HepG2 (cell line): Measurements from ENCODE around the gene RIPK3. TPM values are rescaled to one million over a fixed set of nuclear protein-coding genes. Genes with fewer than 3 reads are reported as not detected.

ENCODE experiments used
- ATAC-seq: fragments of 200-7000 bp; cut with Tn5 transposase; 3 replicates; pipeline ENCODE4 v1.9.1; 2020; ENCODE audit warnings: mild to moderate bottlenecking, moderate library complexity
- BruUV-seq: library from RNA; stranded (reverse); fragments of 400-500 nt; replicated peaks from 2 replicates; lab custom pipeline; 2021; lab: Mats Ljungman, UMichigan
- CTCF ChIA-PET: fragments of 300-600 bp; formaldehyde crosslinking; extraction: SDS; loops from one replicate; lab custom pipeline; 2021; ENCODE audit warnings: low total read pairs, inconsistent platforms, low intra/inter-chr PET ratio; lab: Yijun Ruan, JAX
- POLR2A ChIA-PET: fragments of 350-600 bp; sonication (Branson Sonifier 250); formaldehyde crosslinking; loops from one replicate; lab custom pipeline; 2020; ENCODE audit warnings: antibody characterized with exemption, inconsistent platforms; lab: Yijun Ruan, JAX
- DNase-seq: peaks from one replicate; pipeline ENCODE4 v3.0.0-alpha.2; 2015; ENCODE audit warnings: low spot score
- FAIRE-seq: peaks from 3 replicates; lab custom pipeline; 2011; peaks lifted over from hg19 to GRCh38; lab: Jason Lieb, UNC
- H2AFZ ChIP-seq: one replicate; pipeline ENCODE4 v1.6.1; 2011; ENCODE audit warnings: low read length, inconsistent platforms
- H3K27ac ChIP-seq: fragments of 300-600 bp; 3 replicates; pipeline ENCODE4 v1.8.0; 2011; ENCODE audit warnings: mixed run types, mild to moderate bottlenecking, mixed read lengths, low read length, inconsistent platforms; ENCODE audit not compliant: insufficient read depth; ENCODE audit errors: extremely low read length
- H3K27me3 ChIP-seq, 2 experiments: fragments of 200-600 bp in 1 of 2; 2 replicates in 1 of 2; 3 replicates in 1 of 2; pipeline versions ENCODE4 v1.6.0 to v1.8.0; 2011; ENCODE audit warnings: low read length in 2 of 2, mild to moderate bottlenecking in 2 of 2, moderate library complexity in 2 of 2, inconsistent platforms in 1 of 2; ENCODE audit not compliant: insufficient read depth in 2 of 2, control insufficient read depth in 1 of 2
- H3K36me3 ChIP-seq, 2 experiments: fragments of 200-600 bp in 1 of 2; replicated peaks in 1 of 2; 2 replicates in 1 of 2; 3 replicates in 1 of 2; pipeline versions ENCODE4 v1.5.1 to v1.8.0; 2011; ENCODE audit warnings: low read length in 2 of 2, inconsistent platforms in 1 of 2; ENCODE audit not compliant: insufficient read depth in 2 of 2, control insufficient read depth in 1 of 2
- H3K4me1 ChIP-seq: 2 replicates; pipeline ENCODE4 v1.5.1; 2012; ENCODE audit warnings: low read length, inconsistent platforms; ENCODE audit not compliant: insufficient read depth
- H3K4me2 ChIP-seq: 2 replicates; pipeline ENCODE4 v1.6.0; 2011; ENCODE audit warnings: low read depth, low read length, inconsistent platforms
- H3K4me3 ChIP-seq, 3 experiments: fragments of 200-600 bp in 1 of 3; sonication (generic), shearing (Covaris generic) in 1 of 3; replicated peaks in 1 of 3; 2 replicates each; pipeline ENCODE4 v1.5.1; 2011 to 2016; ENCODE audit warnings: low read length in 3 of 3, inconsistent platforms in 2 of 3, low read depth in 2 of 3, mild to moderate bottlenecking in 2 of 3, control low read depth in 1 of 3, mixed read lengths in 1 of 3; ENCODE audit not compliant: insufficient read depth in 1 of 3
- H3K79me2 ChIP-seq: one replicate; pipeline ENCODE4 v1.6.1; 2011; ENCODE audit warnings: low read length, inconsistent platforms; ENCODE audit not compliant: insufficient read depth
- H3K9ac ChIP-seq: 2 replicates; pipeline ENCODE4 v1.6.0; 2011; ENCODE audit warnings: mild to moderate bottlenecking, low read depth, low read length, inconsistent platforms; ENCODE audit not compliant: insufficient read depth
- H3K9me3 ChIP-seq: 2 replicates; pipeline ENCODE4 v1.5.1; 2012; ENCODE audit warnings: mild to moderate bottlenecking, low read length
- H4K20me1 ChIP-seq: 2 replicates; pipeline ENCODE4 v1.6.0; 2011; ENCODE audit warnings: inconsistent platforms, mild to moderate bottlenecking, low read length, moderate library complexity; ENCODE audit not compliant: insufficient read depth
- ATAD3A ChIP-seq: sonication (generic); formaldehyde crosslinking; IDR thresholded peaks from 2 replicates; pipeline ENCODE4 v1.4.0; 2020; ENCODE audit warnings: missing genetic modification reagents
- HIC2 ChIP-seq: sonication (generic); formaldehyde crosslinking; IDR thresholded peaks from 2 replicates; pipeline ENCODE4 v1.9.0; 2022; ENCODE audit warnings: low read depth, missing genetic modification reagents
- MATR3 ChIP-seq: sonication (generic); formaldehyde crosslinking; IDR thresholded peaks from 2 replicates; pipeline ENCODE4 v1.4.0; 2020; ENCODE audit warnings: missing genetic modification reagents
- RBM22 ChIP-seq: fragments of 200-400 bp; formaldehyde crosslinking; optimal IDR thresholded peaks from 2 replicates; pipeline ENCODE3; 2017; ENCODE audit warnings: mild to moderate bottlenecking, low read length, moderate library complexity
- WGBS: methylation state at CpG from one replicate; pipeline ENCODE4 v1.1.6; 2017; ENCODE audit warnings: low lambda C conversion rate; 5-methylcytosine and 5-hydroxymethylcytosine counted together
- in situ Hi-C: cut with HindIII; loops from 2 replicates; pipeline ENCODE4 v1.10.0; 2017; ENCODE audit warnings: low pct_unique_long_range_greater_than_20kb; ENCODE audit not compliant: extremely low pct_ligation_motif_present
- intact Hi-C: fragments of 100-400 bp; cut with micrococcal nuclease; formaldehyde crosslinking; loops from one replicate; pipeline ENCODE4 v1.10.0; 2022; ENCODE audit not compliant: unreplicated experiment
- polyA plus RNA-seq, 8 experiments: library from polyadenylated mRNA; depleted of rRNA in 3 of 8; stranded (reverse) in 7 of 8; unstranded in 1 of 8; fragments of >200 nt; fragmentation: Illumina TruSeq in 4 of 8; extraction: Trizol in 4 of 8; gene quantifications; 2 replicates each; pipeline versions ENCODE4 v1.2.1 to v1.2.3, GENCODE V29; 2011 to 2016; ENCODE audit warnings: low read depth in 4 of 8, missing spikeins in 1 of 8, mixed read lengths in 1 of 8; ENCODE audit not compliant: insufficient read depth in 1 of 8
- total RNA-seq, 5 experiments: library from RNA; depleted of rRNA; stranded (reverse); fragments of >200 nt; fragmentation: Illumina TruSeq; extraction: Trizol; gene quantifications; 2 replicates each; pipeline ENCODE4 v1.2.3, GENCODE V29; 2016; ENCODE audit warnings: low read depth in 1 of 5
- TF ChIP-seq, protein P1 (sequence below): sonication (generic); formaldehyde crosslinking; IDR thresholded peaks from 2 replicates; pipeline ENCODE4 v1.5.0; 2020; ENCODE audit warnings: missing genetic modification reagents
- TF ChIP-seq, protein P2 (sequence below): sonication (generic); formaldehyde crosslinking; IDR thresholded peaks from 2 replicates; pipeline ENCODE4 v1.8.1; 2023; ENCODE audit warnings: missing genetic modification reagents, mild to moderate bottlenecking, borderline replicate concordance

The RIPK3 gene
- total and polyA plus RNA-seq, 2 of the 13 experiments (the other 11 are each of a cell fraction or from before 2014, with no cell fraction given), result not detected

- no peak for TF ChIP-seq ATAD3A (CRISPR knock-in tag)
- TF ChIP-seq, protein P1, sequence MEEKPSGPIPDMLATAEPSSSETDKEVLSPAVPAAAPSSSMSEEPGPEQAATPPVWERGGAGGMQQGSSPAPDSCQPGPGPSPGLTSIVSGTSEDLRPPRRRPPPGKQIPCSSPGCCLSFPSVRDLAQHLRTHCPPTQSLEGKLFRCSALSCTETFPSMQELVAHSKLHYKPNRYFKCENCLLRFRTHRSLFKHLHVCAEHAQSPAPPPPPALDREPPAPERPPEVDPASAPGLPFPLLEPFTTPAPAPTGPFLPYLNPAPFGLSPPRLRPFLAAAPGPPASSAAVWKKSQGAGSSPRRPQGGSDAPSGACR (CRISPR knock-in tag), result no peak
- TF ChIP-seq, protein P2, sequence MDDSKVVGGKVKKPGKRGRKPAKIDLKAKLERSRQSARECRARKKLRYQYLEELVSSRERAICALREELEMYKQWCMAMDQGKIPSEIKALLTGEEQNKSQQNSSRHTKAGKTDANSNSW (CRISPR knock-in tag), result no peak
Observed at GRCh38 chr14:24291446-24292117, 48.2 kb downstream of the RIPK3 start (continued).

GRCh38 chr14:24290746-24291145 is 49.0 kb downstream of the RIPK3 start:
- DNase-seq, result no peak
- Histone ChIP-seq H3K4me2 (no peak overlapping the region), H3K27me3 (no peaks in the 10 kb centered on the region), H3K36me3 (peaks cover 40 to 58% of the 10 kb centered on the region in 2 experiments), H4K20me1 (no peaks in the 10 kb centered on the region), H3K9me3 (no peaks in the 10 kb centered on the region), H3K79me2 (no peaks in the 10 kb centered on the region), H2AFZ (no peak overlapping the region), H3K4me1 (peaks cover 10% of the 10 kb centered on the region), H3K9ac (no peak overlapping the region), H3K4me3 (no peak overlapping the region), H3K27ac (no peak overlapping the region)
- no peak for FAIRE-seq
- WGBS, result 86% methylated on average over 9 of the region's 9 CpGs
- ChIA-PET CTCF (no interaction called here), POLR2A (interaction anchor here (0.9 to 24.7 kb wide), 4 partner anchors 8 to 50 kb away, joined by 3 to 850 read pairs (median 31); partner anchors contain the start of genes CIDEB, DHRS1, GMPR2 and NEDD8)
- in situ Hi-C loops, result no loop called here
- TF ChIP-seq RBM22 (peak; percentile 76), MATR3 (0 out of 2 replicates have a peak, but pooled peaks have one; percentile 66), HIC2 (no peak)
- no peak; the same call in 2 of the 3 replicates for ATAC-seq
- no TSS peak for BruUV-seq
- intact Hi-C loops, result loop anchor here (10.0 kb wide), 1 partner anchor 986 kb away; the partner anchor contains the start of genes BCL2L2 and PPP1R3E
